Body of pancreas (tissue), 4 donors: ENCODE measurements around the gene PIP. TPM values are rescaled to one million over a fixed set of nuclear protein-coding genes. Genes with fewer than 3 reads are reported as not detected.
A peak's percentile ranks its signal among the peaks of the same experiment; 100 is the strongest.

Source experiments
- ATAC-seq: fragments of 150-250 bp; one replicate; pipeline ENCODE4 v1.9.1; 2016
- DNase-seq, 4 donors: peaks; one replicate each; pipeline ENCODE4 v3.0.0-alpha.2; 2019
- H3K27ac ChIP-seq, 4 donors: fragments of 200-600 bp; sonication (generic); 1 replicate in 3 of 4; 2 replicates in 1 of 4; pipeline versions ENCODE4 v1.5.1 to v1.6.1; 2016 to 2019; ENCODE audit warnings: mild to moderate bottlenecking in 1 of 4, mixed read lengths in 1 of 4, moderate library complexity in 1 of 4
- H3K27me3 ChIP-seq, 2 donors: fragments of 200-600 bp; sonication (generic); one replicate each; pipeline ENCODE4 v1.6.0; 2016; ENCODE audit warnings: mild to moderate bottlenecking in 1 of 2
- H3K36me3 ChIP-seq, 2 donors: fragments of 200-600 bp; sonication (generic); replicated peaks in 1 of 2; 2 replicates each; pipeline ENCODE4 v1.5.1; 2016; ENCODE audit warnings: low read depth in 2 of 2; ENCODE audit not compliant: insufficient read depth in 1 of 2
- H3K4me1 ChIP-seq: fragments of 200-600 bp; sonication (generic); one replicate; pipeline ENCODE4 v1.6.0; 2016
- H3K4me3 ChIP-seq, 2 donors: fragments of 200-600 bp; sonication (generic); 1 replicate in 1 of 2; 2 replicates in 1 of 2; pipeline ENCODE4 v1.5.1; 2016 to 2019
- H3K9me3 ChIP-seq, 3 donors: fragments of 200-600 bp; sonication (generic); 1 replicate in 2 of 3; 2 replicates in 1 of 3; pipeline ENCODE4 v1.5.1; 2016
- POLR2A ChIP-seq, 3 donors: fragments of 450-650 bp; IDR thresholded peaks; one replicate each; pipeline ENCODE4 v1.6.1; 2016; ENCODE audit warnings: antibody characterized with exemption in 3 of 3, mild to moderate bottlenecking in 2 of 3
- WGBS, 2 donors: methylation state at CpG; one replicate each; pipeline ENCODE4 v1.1.5; 2017; 5-methylcytosine and 5-hydroxymethylcytosine counted together
- intact Hi-C: fragments of 100-400 bp; cut with DNase I; formaldehyde crosslinking; loops from one replicate; pipeline ENCODE4 v1.15.1; 2023
- total RNA-seq, 2 donors: library from RNA; depleted of rRNA; stranded (reverse); fragments of >200 nt; gene quantifications; one replicate each; pipeline ENCODE4 v1.1.0, GENCODE V29; 2016
- TF ChIP-seq, protein P1 (sequence below), 7 experiments: fragments of 450-650 bp in 4 of 7; fragments of 200-600 bp in 3 of 7; sonication (generic) in 3 of 7; IDR thresholded peaks; one replicate each; pipeline ENCODE4 v1.5.1; 2016 to 2019; ENCODE audit warnings: antibody characterized with exemption in 7 of 7

Gene PIP
- total RNA-seq, 2 donors from 2014 or later, result not detected

- no peak for ATAC-seq
- no peaks in the 10 kb centered on the region for H3K36me3 ChIP-seq
- H3K4me3 ChIP-seq, result no peak overlapping the region
- WGBS, 2 donors, result 71 to 74% methylated on average over 3 of the region's 3 CpGs
- no peaks in the 10 kb centered on the region for H3K27me3 ChIP-seq
- H3K27ac ChIP-seq, result no peak overlapping the region
- intact Hi-C loops, result no loop called here
- H3K4me1 ChIP-seq, result no peaks in the 10 kb centered on the region
- no peak for TF ChIP-seq POLR2A (IDR thresholded peaks at IDR 0.05)
- TF ChIP-seq, protein P1, sequence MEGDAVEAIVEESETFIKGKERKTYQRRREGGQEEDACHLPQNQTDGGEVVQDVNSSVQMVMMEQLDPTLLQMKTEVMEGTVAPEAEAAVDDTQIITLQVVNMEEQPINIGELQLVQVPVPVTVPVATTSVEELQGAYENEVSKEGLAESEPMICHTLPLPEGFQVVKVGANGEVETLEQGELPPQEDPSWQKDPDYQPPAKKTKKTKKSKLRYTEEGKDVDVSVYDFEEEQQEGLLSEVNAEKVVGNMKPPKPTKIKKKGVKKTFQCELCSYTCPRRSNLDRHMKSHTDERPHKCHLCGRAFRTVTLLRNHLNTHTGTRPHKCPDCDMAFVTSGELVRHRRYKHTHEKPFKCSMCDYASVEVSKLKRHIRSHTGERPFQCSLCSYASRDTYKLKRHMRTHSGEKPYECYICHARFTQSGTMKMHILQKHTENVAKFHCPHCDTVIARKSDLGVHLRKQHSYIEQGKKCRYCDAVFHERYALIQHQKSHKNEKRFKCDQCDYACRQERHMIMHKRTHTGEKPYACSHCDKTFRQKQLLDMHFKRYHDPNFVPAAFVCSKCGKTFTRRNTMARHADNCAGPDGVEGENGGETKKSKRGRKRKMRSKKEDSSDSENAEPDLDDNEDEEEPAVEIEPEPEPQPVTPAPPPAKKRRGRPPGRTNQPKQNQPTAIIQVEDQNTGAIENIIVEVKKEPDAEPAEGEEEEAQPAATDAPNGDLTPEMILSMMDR (IDR thresholded peaks at IDR 0.05), result no peak
- H3K9me3 ChIP-seq, result no peaks in the 10 kb centered on the region
- no peak for DNase-seq
Observed at GRCh38 chr7:143129051-143129450, 2.8 kb upstream of the PIP start.

GRCh38 chr7:143129477-143129876, 2.4 kb upstream of the PIP start:
- ATAC-seq (no peak), DNase-seq (no peak)
- H3K27me3 ChIP-seq, result no peaks in the 10 kb centered on the region
- intact Hi-C loops, result no loop called here
- H3K4me1 ChIP-seq, result no peaks in the 10 kb centered on the region
- no peak overlapping the region for H3K27ac ChIP-seq
- H3K9me3 ChIP-seq, result no peaks in the 10 kb centered on the region
- H3K4me3 ChIP-seq, result no peak overlapping the region
- no peaks in the 10 kb centered on the region for H3K36me3 ChIP-seq
- TF ChIP-seq, protein P1 (IDR thresholded peaks at IDR 0.05), result no peak
- no peak for TF ChIP-seq POLR2A (IDR thresholded peaks at IDR 0.05)

- Histone ChIP-seq H3K27ac (no peak overlapping the region), H3K4me3 (no peak overlapping the region), H3K27me3 (no peaks in the 10 kb centered on the region), H3K9me3 (no peaks in the 10 kb centered on the region), H3K4me1 (no peaks in the 10 kb centered on the region), H3K36me3 (no peaks in the 10 kb centered on the region)
- DNase-seq, result no peak
- no peak for ATAC-seq
- intact Hi-C loops, result no loop called here
- TF ChIP-seq POLR2A (IDR thresholded peaks at IDR 0.05), result no peak
- TF ChIP-seq, protein P1 (IDR thresholded peaks at IDR 0.05), result no peak
Observed at GRCh38 chr7:143130541-143130940, 1.3 kb upstream of the PIP start.

DNA sequence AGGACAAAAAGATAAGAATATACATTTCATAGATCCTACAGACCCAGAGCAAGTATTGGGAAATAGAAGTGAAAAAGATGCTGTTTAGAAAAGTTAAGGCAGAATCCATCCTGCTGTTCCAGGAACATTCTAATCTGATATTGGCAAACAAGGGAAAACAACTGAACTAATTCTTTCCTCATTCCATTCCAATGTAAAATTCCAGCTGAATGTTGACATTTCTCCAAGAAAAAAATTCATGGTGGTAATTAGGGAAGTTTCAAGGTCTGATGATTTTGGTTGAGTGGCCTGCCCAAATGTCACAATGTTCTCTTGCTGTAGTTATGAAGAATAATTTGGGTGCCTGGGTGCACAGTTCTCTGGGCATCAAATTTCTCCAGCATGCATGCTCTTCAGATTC, 15.2 kb downstream of the PIP start:
- H3K27me3 ChIP-seq, result no peaks in the 10 kb centered on the region
- ATAC-seq, result peak; percentile 52
- peak overlapping the region in 2 of 4 donors; percentile 46 to 52 for H3K27ac ChIP-seq
- H3K4me1 ChIP-seq, result peaks cover 13% of the 10 kb centered on the region
- TF ChIP-seq POLR2A (IDR thresholded peaks at IDR 0.05), result no peak
- TF ChIP-seq, protein P1 (IDR thresholded peaks at IDR 0.05), result no peak
- no peak overlapping the region for H3K4me3 ChIP-seq
- no peaks in the 10 kb centered on the region for H3K9me3 ChIP-seq
- no peak for DNase-seq
- intact Hi-C loops, result no loop called here
- H3K36me3 ChIP-seq, result no peaks in the 10 kb centered on the region

GRCh38 chr7:143148050-143148449, 16.2 kb downstream of the PIP start:
- Histone ChIP-seq H3K36me3 (no peaks in the 10 kb centered on the region), H3K27ac (peak overlapping the region in 2 of 4 donors; percentile 3 to 41), H3K9me3 (no peaks in the 10 kb centered on the region), H3K4me3 (no peak overlapping the region), H3K27me3 (no peaks in the 10 kb centered on the region), H3K4me1 (peaks cover 13% of the 10 kb centered on the region)
- WGBS, 2 donors, result 57 to 58% methylated on average over 4 of the region's 4 CpGs
- ATAC-seq (no peak), DNase-seq (no peak)
- intact Hi-C loops, result no loop called here
- TF ChIP-seq, protein P1 (IDR thresholded peaks at IDR 0.05), result no peak
- TF ChIP-seq POLR2A (IDR thresholded peaks at IDR 0.05), result no peak
